HG02970 (cell line): Measurements from ENCODE around the gene RNF115.
A peak's percentile ranks its signal among the peaks of the same experiment; 100 is the strongest.
"Not testable (repeated sequence)": the region's sequence is repeated elsewhere in the genome, so short reads cannot be mapped to it uniquely, and the experiment has no call there.

Experiments used
- ATAC-seq: cut with Tn5 transposase; IDR thresholded peaks from one replicate; pipeline ENCODE4 v1.9.1; 2021; ENCODE audit warnings: mild to moderate bottlenecking, moderate library complexity, moderate number of reproducible peaks; ENCODE audit not compliant: unreplicated experiment, low FRiP score

Gene RNF115

DNA sequence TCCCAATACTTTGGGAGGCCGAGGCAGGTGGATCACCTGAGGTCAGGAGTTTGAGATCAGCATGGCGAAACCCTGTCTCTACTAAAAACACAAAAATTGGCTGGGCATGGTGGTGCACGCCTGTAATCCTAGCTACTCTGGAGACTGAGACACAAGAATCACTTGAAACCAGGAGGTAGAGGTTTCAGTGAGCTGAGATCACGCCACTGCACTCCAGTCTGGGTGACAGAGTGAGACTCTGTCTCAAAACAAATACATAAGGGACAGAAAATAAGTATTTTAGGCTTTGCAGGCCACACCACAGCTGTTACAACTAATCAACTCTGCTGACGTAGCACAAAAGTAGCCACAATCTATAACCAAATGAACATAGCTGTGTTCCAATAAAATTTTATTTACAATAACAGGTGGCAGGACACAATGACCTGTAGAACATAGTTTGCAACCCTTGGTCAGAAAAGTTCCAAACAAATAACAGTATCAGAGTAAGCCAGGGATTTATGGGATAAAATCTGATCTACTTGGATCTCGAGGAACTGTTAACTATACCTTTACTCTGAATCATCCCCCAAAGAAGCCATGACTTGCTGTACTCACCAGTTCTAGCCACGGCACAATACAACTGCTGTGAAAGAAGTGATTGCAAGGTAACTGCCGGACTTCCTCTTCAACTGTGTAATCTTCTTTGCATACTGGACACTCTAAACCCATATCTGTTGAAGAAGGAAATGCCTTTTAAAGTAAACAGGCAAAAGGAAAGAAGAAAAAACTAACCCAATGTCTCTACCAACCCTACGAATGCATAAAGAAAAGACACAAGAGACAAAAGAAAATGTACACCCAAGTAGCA lies 76.3 kb downstream of the RNF115 start:
- no peak for ATAC-seq

DNA sequence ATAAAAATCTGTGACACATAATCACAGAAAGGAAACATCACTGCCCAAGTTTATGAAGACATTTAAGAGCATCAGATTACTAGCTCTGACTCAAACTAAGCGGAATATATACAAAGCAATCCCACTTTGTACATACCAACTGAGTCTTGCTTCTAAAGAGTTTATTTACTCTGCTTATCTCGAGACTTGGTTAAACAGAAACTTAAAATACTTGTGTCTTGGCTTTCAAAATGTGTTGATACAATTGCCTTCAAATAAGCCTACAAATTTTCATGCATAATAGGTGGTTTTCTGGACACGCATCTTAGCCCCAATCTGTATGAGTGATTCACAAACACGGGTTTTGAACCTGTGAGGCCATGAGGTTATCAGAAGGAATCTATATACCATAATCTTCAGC lies 83.6 kb downstream of the RNF115 start:
- ATAC-seq, result no peak

DNA sequence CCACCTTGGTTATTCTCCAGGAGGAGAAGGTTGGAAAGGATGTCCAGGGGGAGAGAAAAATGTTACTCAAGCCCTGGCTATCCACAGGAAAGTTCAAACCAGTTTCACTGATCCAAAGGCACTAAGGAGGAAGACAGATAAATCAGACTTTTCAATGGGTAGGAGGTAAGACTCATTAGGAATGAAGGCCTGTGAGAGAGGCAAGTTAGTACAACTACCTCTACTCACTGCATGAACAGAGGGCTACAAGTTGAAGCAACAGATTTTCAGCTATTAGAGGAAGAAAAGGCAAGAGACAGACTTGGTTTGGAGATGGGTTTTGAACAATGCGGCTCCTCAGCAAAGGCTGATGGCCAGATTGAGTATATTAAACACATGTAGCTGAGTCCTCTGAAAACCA lies 87.7 kb downstream of the RNF115 start:
- no peak for ATAC-seq

DNA sequence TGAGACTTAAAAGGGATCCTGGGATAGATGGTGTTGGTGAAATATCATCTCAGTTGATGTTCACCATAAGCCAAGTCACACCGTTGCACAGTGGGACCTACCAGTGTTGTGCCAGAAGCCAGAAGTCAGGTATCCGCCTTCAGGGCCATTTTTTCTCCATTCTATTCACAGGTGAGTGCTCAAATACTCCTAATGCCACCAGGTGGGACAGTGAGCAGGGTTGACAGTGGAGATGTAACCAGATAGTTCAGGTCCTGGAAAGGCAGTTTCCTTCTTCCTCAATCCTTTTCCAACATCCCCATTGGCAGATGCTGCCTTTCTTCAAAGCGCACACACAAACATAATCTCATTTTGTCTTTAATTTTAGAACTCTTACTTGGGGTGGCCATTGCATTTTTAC lies 93.0 kb downstream of the RNF115 start:
- ATAC-seq, result no peak

DNA sequence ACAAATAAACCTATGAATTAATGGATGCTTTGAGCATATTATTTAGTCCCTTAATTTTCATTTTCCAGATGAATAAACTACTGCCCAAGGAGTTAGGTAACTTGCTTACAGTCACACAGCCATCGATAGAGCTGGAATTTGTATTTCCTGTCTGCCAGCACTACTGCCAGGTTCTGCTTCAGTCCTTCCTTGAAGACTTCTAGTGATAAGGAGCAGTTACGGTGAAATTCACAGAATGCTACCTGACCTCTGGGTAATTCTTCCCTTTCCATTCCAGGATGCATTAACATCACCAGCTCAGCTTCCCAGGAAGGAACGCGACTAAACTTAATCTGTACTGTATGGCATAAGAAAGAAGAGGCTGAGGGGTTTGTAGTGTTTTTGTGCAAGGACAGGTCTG lies 93.4 kb downstream of the RNF115 start:
- ATAC-seq, result no peak

DNA sequence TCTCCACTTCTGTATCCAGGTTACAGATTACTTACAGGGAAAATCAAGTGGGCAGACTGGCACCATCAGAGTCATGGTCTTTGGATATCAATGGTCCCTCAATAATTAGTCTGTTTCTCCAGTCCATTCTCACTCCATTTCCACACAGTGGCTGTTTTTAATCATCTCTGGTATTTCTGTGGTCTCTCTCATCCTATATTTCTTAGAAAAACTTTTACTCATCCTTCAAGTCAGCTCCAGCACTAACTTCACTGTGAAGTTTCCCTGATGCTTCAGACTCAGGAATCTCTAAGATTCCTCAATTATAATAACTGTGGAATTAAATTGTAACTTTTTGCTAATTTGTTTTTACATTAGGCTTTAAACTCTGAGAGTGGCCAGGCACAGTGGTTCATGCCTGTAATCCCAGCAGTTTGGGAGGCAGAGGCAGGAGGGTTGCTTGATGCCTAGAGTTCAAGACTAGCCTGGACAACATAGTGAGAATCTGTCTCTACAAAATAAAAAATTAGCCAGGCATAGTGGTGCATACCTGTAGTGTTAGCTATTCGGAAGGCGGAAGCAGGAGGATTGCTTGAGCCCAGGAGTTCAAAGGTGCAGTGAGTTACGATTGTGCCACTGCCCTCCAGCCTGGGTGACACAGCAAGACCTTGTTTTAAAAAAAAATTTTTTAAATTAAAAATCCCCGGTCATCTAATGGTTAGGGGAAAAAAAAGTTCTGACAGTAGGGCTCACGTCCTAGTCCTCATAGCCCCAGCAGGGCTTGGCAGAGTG lies 94.0 kb downstream of the RNF115 start:
- ATAC-seq, result no peak

DNA sequence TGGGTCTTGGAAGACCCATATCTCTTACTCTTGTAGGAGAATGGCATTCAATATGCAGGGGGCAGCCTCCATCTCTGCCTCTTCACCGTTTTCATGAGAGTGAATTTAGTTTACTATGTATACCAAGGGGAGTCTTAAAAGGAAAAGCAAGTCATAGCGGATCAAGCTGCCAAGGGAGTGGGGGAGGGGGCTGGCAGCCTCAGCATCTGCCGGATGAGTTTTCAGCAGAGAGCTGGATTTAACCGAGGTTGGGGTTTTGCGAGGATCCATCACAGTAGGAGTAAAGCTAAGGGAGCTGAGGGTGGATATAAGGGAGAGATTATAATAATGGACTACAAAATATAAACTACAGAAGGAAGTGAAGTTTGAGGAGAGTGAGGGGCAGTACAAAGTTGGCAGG lies 94.7 kb downstream of the RNF115 start:
- ATAC-seq, result no peak

DNA sequence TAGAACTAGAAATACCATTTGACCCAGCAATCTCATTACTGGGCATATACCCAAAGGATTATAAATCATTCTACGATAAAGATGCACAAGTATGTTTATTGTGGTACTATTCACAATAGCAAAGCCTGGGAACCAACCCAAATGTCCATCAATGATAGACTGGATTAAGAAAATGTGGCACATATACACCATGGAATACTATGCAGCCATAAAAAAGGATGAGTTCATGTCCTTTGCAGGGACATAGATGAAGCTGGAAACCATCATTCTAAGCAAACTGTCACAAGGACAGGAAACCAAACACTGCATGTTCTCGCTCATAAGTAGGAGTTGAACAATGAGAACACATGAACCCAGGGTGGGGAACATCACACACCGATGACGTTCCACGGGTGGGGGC lies 97.7 kb downstream of the RNF115 start:
- not testable (repeated sequence) for ATAC-seq

DNA sequence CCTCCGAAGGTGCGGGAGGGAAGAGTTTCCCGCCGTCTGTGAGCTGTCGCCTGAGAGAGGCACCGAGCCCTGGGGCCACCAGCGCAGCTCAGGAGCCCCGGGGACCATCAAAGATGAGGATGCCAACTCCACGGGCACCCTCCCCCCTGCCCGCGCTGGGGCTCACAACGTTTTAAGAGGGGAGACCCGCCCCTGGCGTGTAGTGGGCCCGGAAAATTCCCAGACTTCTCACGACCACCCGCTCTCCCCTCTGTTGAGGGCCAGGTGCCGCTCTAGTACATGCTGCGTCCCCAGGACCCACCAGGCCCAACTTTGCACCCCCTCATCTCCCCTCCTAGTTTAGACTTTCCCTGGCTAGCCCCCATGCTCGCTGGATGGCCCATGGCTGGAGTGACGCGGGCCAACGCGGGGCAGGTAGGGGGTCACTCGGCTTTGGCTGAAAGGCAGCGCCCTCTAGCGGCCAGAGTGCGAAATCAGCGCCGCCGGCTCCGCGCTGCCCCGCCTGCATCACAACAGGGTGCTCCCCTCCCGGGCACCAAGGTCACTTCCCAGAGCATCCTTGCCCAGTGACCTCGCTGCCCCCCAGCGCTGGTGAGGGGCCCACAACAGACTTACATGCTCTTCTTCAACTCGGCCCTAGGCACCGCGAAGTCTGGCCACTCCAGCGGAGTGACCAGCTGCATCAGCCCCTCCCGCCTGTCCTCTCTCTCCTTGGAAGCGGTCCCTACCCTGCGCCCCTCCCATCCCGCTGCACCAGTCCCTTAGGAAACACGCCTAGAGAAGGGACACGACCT lies 102.8 kb downstream of the RNF115 start:
- peak; percentile 71 for ATAC-seq

DNA sequence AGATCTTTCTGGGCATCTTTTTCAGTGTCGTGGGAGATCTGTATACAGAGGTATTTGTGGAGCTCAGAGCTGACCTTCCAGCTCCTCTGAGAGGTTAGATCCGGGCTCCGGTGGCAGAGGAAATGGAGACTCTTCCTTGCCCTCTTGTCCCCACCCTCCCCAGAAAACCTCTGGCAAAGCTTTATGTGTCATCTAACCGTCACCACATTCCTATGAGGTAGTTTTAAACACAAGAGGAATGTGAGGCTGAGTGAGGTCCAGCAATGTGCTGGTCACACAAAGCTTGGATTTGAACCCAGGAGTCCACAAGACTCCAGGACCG lies 103.4 kb downstream of the RNF115 start:
- no peak for ATAC-seq

DNA sequence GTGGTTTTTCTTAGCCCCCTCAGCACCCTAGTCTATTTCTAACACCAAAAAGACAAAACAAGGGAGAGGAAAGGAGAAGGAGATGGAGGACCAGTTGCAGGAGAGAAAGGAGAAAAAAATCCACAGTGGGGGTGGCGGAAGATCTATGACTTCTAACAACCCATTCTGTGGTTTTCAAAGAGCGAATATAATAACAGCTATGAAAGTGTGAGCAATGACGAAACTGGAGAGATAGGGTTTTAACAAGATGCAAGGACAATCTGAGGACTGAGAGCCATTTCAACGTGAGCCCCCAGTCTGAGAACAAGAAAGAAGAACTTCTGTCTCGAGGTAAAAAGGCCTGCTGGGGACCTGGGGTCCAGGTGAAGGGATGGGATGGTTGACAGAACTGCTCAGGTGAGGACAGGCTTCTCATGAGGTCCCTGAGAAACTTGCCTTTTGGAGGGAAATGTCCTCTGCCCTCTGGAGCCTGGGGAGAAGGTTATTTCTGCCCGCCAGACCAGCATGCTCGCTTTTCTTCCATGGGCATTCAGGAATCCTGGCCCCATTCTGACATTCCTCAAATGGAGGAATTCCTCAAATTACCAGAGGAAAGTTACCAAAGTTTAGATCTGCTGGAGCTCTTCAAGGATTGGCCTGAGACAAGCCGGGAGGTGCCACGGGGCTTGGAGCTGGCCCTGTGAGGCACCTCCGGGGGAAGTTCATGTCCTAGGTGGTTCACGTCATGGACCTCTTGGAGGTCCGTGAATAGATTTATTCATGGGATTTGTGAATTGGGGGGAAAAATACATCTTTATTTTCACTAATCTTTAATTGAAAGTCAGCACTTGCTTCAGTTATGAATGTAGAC lies 104.4 kb downstream of the RNF115 start, which contains the start of gene CD160:
CD160 (plus strand) TSS at position 270 of the 850 bp plus-strand sequence. CDS start 8,829 bp downstream, outside the sequence.
- ATAC-seq, result no peak

DNA sequence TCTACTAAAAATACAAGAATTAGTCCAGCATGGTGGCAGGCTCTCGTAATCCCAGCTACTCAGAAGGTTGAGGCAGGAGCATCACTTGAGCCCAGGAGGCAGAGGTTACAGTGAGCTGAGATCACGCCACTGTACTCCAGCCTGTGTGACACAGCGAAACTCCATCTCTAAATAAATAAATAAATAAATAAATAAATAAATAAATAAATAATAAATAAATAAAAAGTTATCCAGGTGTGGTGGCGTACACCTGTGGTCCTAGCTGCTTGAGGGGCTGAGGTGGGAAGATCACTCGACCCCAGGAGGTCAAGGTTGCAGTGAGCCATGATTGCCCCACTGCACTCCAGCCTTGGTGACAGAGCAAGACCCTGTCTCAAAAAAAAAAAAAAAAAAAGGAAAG lies 105.4 kb downstream of the RNF115 start:
- ATAC-seq, result not testable (repeated sequence)

DNA sequence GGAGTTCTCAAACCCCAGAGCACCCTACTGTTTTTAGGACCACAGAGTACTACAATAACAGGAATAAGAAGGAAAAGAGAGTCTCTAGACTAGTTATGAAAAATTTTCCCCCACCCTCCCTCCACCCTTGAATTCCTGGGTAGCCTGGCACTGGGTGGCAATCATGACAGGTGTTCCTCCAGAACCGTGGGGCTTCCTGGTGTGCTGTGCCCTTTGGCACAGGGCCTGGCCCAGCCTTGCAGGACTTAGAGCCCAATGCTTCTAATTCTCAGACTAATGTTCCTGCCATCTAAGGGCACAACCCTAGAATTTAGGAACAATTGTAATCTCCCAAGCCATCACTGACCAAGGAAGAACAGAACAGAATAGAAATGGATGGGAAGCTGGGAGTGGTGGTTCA lies 106.1 kb downstream of the RNF115 start:
- ATAC-seq, result no peak

DNA sequence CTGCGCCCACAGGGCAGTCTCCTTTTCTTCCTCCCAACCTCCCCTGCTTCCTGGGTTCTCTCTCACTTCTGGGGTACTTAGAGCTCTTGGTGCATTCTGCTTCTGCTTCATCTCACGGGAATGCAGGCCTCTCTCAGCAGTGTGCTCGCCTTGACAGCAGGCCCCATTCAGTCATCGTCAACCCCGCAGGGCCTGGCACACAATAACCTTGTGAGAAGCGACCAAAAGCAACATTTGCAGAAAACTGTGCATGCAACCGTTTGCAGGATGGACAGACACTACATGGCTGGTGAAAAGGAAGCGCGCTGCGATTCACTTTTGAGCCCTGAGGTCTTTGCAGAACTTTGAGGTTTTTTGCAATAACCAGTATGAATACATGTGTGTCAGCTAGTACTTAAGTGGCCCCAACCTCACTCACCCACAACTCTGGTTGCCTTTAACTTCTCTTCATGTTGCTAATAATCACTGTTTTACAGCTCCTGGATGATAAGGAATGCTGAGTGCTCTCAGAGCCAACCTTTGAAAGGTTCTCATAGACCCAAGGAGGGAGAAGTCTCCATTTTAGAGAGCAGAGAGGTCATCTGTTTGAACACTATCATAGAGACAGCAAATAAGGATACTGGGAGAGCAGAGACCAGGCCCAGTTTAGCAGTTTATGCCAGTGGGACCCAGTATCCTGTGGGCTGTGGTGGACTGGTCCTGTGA lies 107.1 kb downstream of the RNF115 start:
- ATAC-seq, result no peak

DNA sequence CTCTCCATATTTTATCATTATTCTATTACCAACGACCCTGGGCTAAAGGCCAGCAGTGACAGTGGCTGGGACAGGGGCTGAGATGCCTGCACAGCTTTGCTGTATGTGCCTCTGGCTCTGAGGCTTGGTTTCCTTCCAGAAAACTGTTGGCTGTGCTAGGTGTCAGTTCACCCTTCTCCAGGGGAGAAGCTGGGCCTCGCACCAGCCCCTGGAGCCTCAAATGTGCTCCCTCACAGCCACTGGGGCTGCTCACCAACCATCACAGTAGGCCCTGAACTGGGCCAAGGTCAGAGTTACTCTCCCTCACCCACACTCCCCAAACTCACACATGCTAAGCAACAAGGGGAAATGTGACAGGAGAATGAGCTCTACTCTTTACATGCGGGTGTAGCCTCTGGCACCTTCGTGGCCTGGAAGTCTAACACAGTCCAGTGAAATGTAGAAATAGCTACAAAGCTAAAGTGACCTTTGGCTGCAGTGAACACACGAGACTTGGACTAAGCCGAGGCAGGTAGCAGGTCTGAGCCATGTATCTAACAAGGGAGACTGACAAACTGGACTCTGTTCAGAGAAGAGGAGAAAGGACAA lies 109.3 kb downstream of the RNF115 start:
- no peak for ATAC-seq

DNA sequence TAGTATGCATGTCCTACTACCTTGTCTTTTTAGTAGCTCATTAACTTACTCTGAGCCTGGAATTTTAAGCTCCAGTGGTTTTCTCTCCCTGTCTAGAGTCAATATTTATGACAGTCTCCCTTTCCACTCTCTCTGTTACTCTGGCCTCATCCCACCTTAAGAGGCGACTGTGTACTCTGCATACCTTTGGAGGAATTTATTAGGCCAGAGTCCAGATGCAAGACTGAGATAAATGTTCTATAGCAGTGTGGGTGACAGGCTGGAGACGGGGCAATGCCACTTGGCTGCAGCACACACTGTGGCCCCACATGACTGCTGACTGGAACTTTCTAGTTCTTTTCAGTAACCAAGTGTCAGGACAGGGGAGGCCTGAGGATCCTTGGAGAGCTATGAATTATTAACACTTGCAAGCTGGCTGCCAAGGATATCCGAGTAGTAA lies 112.7 kb downstream of the RNF115 start:
- no peak for ATAC-seq

DNA sequence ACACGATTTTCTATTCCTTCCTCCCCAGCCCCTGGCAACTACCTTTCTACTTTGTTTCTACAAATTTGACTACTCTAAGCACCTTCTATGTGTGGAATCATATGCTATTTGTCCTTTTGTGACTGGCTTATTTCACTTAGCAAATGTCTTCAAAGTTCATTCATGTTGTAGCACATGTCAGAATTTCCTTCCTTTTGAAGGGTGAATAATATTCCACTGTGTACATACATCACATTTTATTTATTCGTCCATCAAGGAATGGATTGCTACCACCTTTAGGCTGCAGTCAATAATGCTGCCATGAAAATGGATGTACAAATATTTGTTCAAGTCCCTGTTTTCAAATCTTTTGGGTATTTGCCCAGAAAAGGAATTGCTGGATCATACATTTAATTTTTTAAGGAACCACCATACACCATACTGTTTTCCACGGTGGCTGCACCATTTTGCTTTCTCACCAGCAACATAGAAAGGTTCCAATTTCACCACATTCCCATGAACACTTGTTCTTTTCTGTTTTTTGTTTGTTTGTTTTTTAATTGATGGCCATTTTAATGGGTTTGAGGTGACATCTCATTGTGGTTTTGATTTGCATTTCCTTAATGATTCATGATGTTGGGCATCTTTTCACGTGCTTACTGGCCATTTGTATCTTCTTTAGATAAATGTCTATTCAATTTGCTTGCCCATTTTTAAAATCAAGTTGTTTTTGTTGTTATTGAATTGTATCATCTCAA lies 113.4 kb downstream of the RNF115 start:
- ATAC-seq, result no peak

DNA sequence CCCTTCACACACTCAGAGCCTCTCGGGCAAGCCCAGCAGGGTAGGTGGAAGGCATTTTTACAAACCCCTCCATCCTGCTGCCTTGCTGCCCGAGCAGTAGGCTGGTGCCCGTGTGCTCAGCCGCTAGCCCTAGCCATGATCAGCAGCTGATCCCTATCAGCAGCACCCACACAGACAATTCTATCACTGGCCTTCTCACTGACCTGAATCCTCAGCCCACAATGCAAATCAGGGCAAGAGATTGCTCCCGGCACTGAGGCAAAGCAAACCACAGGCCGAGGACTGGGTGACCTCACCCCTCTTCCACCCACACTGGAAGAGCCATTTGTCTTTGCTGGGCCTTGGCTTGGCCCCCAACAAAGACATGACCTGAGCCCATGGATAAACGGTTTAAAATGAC lies 115.8 kb downstream of the RNF115 start:
- ATAC-seq, result no peak
